ENCODE measurements around the gene UBR4.
A peak's percentile ranks its signal among the peaks of the same experiment; 100 is the strongest.
"Not testable (repeated sequence)": the region's sequence is repeated elsewhere in the genome, so short reads cannot be mapped to it uniquely, and the experiment has no call there.

The UBR4 gene

GRCh38 chr1:19209990-19210771 is at the start of gene UBR4:
Gene UBR4 (minus strand): TSS chr1:19210266. CDS start chr1:19210248, 18 bp downstream.
- H3K27ac Mint-ChIP-seq = peak within 1 kb of the TSS; percentile 96
- DNase-seq = peak; percentile 97
- CTCF ChIA-PET = interaction anchor here (0.8 to 1.4 kb wide), 4 partner anchors 9 to 297 kb away, joined by 3 to 5 read pairs (median 4); no protein-coding TSS in a partner anchor
- H3K4me1 Mint-ChIP-seq = peaks cover 76% of the 10 kb centered on the region
- H3K9me3 Mint-ChIP-seq = no peaks in the 10 kb centered on the region
- peak within 1 kb of the TSS; percentile 84 for H3K4me3 Mint-ChIP-seq
- peaks cover 27% of the 10 kb centered on the region for H3K36me3 Mint-ChIP-seq
- no peaks in the 10 kb centered on the region for H3K27me3 Mint-ChIP-seq

DNA sequence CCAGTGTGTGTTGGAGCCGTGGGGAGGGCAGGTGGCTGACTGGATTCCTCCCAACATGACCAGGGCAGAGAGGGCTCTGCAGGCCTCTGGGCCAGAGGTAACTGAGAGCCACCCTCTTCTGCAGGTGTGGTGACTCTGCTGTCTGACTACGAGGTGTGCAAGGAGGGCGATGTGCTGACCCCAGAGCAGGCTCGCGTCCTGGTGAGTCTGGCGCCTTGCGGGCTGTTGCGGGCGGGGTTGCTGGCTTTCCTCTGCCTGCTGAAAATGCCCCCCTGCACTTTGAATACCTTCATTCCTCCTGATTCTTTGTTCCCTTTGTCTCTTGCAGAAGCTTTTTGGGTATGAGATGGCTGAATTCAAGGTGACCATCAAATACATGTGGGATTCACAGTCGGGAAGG is 48.3 kb upstream of the UBR4 start:
- CTCF ChIA-PET = interaction anchor here (1.0 kb wide), 1 partner anchor 17 kb away, joined by 4 read pairs; no protein-coding TSS in a partner anchor
- DNase-seq = no peak
- Mint-ChIP-seq H3K9me3 (no peaks in the 10 kb centered on the region), H3K4me1 (peaks cover 14% of the 10 kb centered on the region), H3K4me3 (no peak overlapping the region), H3K27ac (no peak overlapping the region), H3K36me3 (peaks cover 17% of the 10 kb centered on the region), H3K27me3 (no peaks in the 10 kb centered on the region)

DNA sequence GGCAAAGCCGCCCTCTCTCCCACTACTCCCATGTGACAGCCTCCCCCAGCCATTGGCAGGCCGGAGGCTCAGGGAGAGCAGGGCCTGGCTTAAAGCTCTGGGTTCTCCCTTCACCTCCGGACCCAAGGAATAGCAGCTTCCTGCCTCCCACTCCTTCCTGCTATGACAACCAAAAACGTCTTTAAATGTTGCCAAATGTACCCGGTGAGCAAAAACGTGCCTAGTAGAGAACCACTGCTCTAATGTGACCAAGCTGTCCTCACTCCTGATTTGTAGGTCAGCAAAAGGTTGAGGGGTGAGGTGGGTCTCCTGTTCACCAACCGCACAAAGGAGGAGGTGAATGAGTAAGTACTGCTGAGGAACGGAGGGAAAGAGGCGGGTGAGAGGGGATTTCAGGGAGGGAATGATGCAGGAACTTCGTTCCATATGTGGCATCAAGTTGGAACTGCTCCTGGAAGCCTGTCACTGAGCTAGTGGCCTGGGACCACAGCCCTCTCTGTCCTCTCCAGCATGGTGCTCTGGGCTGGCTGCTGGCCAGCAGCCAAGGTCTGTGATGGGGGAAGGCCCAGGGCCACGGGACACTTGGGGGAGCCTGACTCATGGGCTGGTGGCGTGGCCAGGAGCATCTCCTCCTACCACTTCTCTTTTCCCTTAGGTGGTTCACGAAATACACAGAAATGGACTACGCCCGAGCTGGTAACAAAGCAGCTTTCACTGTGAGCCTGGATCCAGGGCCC is 47.3 kb upstream of the UBR4 start:
- peaks cover 17% of the 10 kb centered on the region for H3K36me3 Mint-ChIP-seq
- no peak overlapping the region for H3K4me3 Mint-ChIP-seq
- H3K4me1 Mint-ChIP-seq = peaks cover 21% of the 10 kb centered on the region
- H3K9me3 Mint-ChIP-seq = no peaks in the 10 kb centered on the region
- DNase-seq = no peak
- no peaks in the 10 kb centered on the region for H3K27me3 Mint-ChIP-seq
- CTCF ChIA-PET = interaction anchor here (0.8 to 3.0 kb wide), 4 partner anchors 16 to 404 kb away, joined by 3 to 10 read pairs (median 4); no protein-coding TSS in a partner anchor
- H3K27ac Mint-ChIP-seq = no peak overlapping the region

- CTCF ChIA-PET = interaction anchor here (0.6 to 3.0 kb wide), 5 partner anchors 230 to 459 kb away, joined by 3 to 10 read pairs (median 3); no protein-coding TSS in a partner anchor
- H3K36me3 Mint-ChIP-seq = peaks cover 18% of the 10 kb centered on the region
- H3K4me1 Mint-ChIP-seq = peaks cover 24% of the 10 kb centered on the region
Measured at GRCh38 chr1:19256301-19256700, 46.2 kb upstream of the UBR4 start.

DNA sequence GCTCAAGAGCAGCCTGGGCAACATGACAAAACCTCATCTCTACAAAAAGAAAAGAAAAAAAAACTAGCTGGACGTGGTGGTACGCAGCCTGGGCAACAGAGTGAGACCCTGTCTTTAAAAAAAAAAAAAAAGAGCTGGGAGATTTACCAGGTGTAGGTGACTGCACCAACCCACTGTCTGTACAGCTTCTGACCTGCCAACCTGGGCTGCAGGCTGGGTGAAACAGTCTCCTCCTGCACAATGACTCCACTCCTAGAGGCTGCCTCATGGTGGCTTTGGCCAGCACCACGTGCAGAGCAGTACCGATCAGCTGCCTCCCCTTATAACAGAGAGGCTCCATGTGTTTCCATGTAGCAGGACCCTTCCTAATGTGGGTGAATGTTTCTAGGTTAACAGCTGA is 45.2 kb upstream of the UBR4 start:
- Mint-ChIP-seq H3K4me1 (peaks cover 33% of the 10 kb centered on the region), H3K27ac (no peak overlapping the region), H3K27me3 (no peaks in the 10 kb centered on the region), H3K4me3 (no peak overlapping the region), H3K36me3 (peaks cover 19% of the 10 kb centered on the region), H3K9me3 (no peaks in the 10 kb centered on the region)
- DNase-seq = no peak
- CTCF ChIA-PET = interaction anchor here (3.0 kb wide), 1 partner anchor 406 kb away, joined by 10 read pairs; no protein-coding TSS in a partner anchor

More at GRCh38 chr1:19256301-19256700, 46.2 kb upstream of the UBR4 start:
- H3K9me3 Mint-ChIP-seq, H3K27me3 Mint-ChIP-seq, H3K27ac Mint-ChIP-seq, DNase-seq, H3K4me3 Mint-ChIP-seq: not testable (repeated sequence)

DNA sequence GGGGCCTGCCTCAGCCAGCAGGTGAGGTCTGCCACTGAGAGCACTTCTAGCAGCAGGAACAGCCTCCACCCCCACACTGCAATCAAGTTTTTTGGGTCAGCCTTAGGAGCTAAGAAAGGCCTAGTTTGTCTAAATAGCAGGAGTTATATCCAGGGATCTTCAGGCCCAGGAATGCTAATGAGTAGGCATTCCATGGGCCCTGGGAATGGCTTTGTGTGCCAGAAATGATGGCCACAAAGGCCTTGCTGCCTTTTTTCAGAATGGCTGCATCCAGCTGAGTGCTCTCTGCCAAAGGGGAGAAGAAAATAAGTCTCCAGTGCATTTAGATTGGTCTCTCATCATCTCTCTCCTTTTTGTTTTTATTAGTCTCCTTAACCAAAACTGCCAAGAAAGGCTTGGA is 44.4 kb upstream of the UBR4 start:
- Mint-ChIP-seq H3K4me1 (peaks cover 38% of the 10 kb centered on the region), H3K27me3 (no peaks in the 10 kb centered on the region), H3K9me3 (no peaks in the 10 kb centered on the region), H3K36me3 (peaks cover 16% of the 10 kb centered on the region), H3K27ac (no peak overlapping the region), H3K4me3 (no peak overlapping the region)
- CTCF ChIA-PET = interaction anchor here (0.8 to 3.0 kb wide), 2 partner anchors 397 to 407 kb away, joined by 3 to 10 read pairs; no protein-coding TSS in a partner anchor
- no peak for DNase-seq

DNA sequence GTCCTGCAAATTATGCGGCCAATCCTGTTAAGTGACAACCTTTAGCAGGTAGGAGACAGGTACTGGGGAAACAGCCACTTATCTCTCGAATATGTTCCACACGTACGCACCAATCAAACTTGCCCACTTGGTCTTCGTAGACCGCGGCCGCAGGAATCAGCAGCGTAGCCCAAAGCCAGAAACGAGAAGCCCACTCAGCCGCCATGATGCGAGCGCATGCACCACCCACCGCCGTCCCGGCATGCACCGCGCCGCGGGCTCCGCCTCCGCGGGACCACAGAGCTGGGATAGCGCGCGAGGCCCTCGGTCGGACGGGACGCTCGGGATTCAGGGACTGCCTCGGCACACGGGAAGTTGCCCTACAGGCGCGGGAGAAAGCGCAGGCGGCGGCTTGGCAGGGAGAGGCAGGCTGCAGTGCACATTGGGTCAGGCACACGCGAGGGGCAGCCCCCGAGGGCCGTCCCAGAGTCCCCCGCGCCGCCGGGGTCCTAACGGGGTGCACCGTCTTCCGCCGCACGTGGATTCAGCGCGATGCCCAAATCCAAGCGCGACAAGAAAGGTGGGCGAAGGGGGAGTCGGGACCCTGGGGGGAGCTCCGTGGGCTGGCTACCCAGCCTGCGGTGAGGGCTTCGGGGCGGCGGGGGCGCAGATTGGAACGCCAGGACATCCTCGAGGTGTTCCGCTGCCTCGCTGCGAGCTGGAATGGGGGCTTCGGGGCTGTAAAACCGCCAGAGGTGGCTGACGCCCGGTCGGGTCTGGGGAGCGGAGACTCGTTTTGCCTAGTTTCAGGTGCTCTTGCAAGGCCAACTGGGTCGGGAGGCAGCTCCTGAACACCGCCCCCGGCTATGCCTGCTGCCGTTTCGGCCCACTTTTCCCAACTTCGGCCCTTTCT is 41.5 kb upstream of the UBR4 start, which contains the start of the genes EMC1 and MRTO4:
TSS of gene EMC1 (minus strand) at position 220 of the 892 bp plus-strand sequence. CDS start at position 205, 15 bp downstream.
TSS of gene MRTO4 (plus strand) at position 501 of the 892 bp plus-strand sequence. CDS start at position 532, 31 bp downstream.
- Mint-ChIP-seq H3K4me3 (peak within 1 kb of the TSS; percentile 89), H3K27me3 (no peaks in the 10 kb centered on the region), H3K36me3 (peaks cover 5% of the 10 kb centered on the region), H3K27ac (peak within 1 kb of the TSS; percentile 88), H3K4me1 (peaks cover 41% of the 10 kb centered on the region), H3K9me3 (no peaks in the 10 kb centered on the region)
- CTCF ChIA-PET = interaction anchor here (0.9 to 1.7 kb wide), 3 partner anchors 10 to 402 kb away, joined by 4 read pairs; no protein-coding TSS in a partner anchor
- DNase-seq = peak; percentile 92

DNA sequence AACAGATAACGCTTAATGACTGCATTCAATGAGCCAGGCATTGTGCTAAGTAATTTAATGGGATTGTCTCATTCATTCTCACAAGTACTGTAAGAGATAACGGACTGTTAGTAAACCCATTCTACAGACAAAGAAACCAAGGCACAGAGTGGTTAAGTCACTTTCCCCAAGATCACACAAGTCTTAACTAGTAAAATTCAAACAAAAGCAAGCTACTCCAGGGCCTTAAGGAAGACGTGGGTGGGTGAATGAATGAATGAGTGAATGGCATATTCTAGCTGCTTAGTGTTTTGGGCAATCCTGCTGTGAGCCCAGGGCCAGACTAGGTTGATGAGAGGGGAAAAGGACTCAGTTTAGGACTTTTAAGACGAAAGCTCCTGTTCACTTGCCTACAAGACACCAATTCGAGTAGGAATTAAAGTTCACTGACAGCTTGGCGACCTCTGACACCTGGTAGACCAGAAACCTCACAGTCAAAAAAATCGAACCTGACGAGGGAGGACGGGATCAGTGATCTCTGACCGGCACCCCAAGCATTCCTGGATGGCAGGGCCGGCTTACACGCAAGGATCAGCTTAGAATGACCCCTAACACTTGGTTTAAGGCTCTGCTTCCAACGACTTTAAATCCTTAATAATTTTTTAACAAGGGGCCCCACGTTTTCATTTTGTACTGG is 40.7 kb upstream of the UBR4 start:
- CTCF ChIA-PET = interaction anchor here (0.9 to 1.7 kb wide), 2 partner anchors 9 to 403 kb away, joined by 4 read pairs; no protein-coding TSS in a partner anchor
- Mint-ChIP-seq H3K27me3 (no peaks in the 10 kb centered on the region), H3K27ac (peak overlapping the region; percentile 88), H3K4me3 (peak overlapping the region; percentile 89), H3K4me1 (peaks cover 41% of the 10 kb centered on the region), H3K36me3 (peaks cover 4% of the 10 kb centered on the region), H3K9me3 (no peaks in the 10 kb centered on the region)
- DNase-seq = peak; percentile 28

- DNase-seq = peak; percentile 80
- no peak overlapping the region for H3K27ac Mint-ChIP-seq
- CTCF ChIA-PET = interaction anchor here (0.7 to 2.1 kb wide), 20 partner anchors 8 to 357 kb away, joined by 3 to 17 read pairs (median 4); partner anchors contain the start of genes MRTO4 and UBR4
- H3K9me3 Mint-ChIP-seq = no peaks in the 10 kb centered on the region
- peaks cover 55% of the 10 kb centered on the region for H3K36me3 Mint-ChIP-seq
- no peak overlapping the region for H3K4me3 Mint-ChIP-seq
- H3K27me3 Mint-ChIP-seq = no peaks in the 10 kb centered on the region
- H3K4me1 Mint-ChIP-seq = no peaks in the 10 kb centered on the region
Measured at GRCh38 chr1:19240673-19241538, 30.8 kb upstream of the UBR4 start.

GRCh38 chr1:19239876-19240275 is 29.8 kb upstream of the UBR4 start:
- Mint-ChIP-seq H3K36me3 (peaks cover 59% of the 10 kb centered on the region), H3K27me3 (no peaks in the 10 kb centered on the region), H3K4me3 (no peak overlapping the region), H3K27ac (peak overlapping the region; percentile 49), H3K4me1 (no peaks in the 10 kb centered on the region), H3K9me3 (no peaks in the 10 kb centered on the region)
- no peak for DNase-seq
- CTCF ChIA-PET = interaction anchor here (0.8 to 2.1 kb wide), 5 partner anchors 9 to 333 kb away, joined by 3 to 9 read pairs (median 5); no protein-coding TSS in a partner anchor

DNA sequence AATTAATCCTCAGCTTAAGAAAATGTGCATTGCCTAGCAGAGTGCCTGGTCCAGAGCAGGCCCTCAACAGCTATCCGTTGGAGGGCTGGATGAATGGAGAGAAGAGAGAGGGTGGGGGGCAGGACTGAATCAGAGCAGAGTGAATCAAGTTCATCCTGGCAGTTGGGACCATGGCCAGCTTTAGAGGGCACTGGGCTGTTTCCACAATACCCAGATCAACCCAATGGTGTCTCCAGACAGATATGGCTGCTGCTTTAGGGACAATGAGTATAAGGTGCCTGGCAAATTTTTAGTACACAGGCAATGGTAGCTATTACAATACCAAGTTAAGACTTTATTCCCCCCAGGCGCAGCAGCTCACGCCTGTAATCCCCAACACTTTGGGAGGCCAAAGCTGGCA is 24.2 kb upstream of the UBR4 start:
- CTCF ChIA-PET = interaction anchor here (0.7 kb wide), 1 partner anchor 8 kb away, joined by 4 read pairs; no protein-coding TSS in a partner anchor
- peaks cover 40% of the 10 kb centered on the region for H3K36me3 Mint-ChIP-seq

GRCh38 chr1:19232524-19232846 is 22.4 kb upstream of the UBR4 start:
- no peak overlapping the region for H3K4me3 Mint-ChIP-seq
- no peaks in the 10 kb centered on the region for H3K9me3 Mint-ChIP-seq
- CTCF ChIA-PET = interaction anchor here (0.7 kb wide), 1 partner anchor 9 kb away, joined by 3 read pairs; no protein-coding TSS in a partner anchor
- no peak for DNase-seq
- H3K27ac Mint-ChIP-seq = no peak overlapping the region
- H3K27me3 Mint-ChIP-seq = no peaks in the 10 kb centered on the region
- H3K36me3 Mint-ChIP-seq = peaks cover 36% of the 10 kb centered on the region
- H3K4me1 Mint-ChIP-seq = no peaks in the 10 kb centered on the region

More for the DNA sequence above, 24.2 kb upstream of the UBR4 start:
- Mint-ChIP-seq H3K4me1 (no peaks in the 10 kb centered on the region), H3K27me3 (no peaks in the 10 kb centered on the region), H3K4me3 (no peak overlapping the region), H3K9me3 (no peaks in the 10 kb centered on the region), H3K27ac (no peak overlapping the region)
- DNase-seq = no peak
